SU-DHL-6 (cell line): ENCODE data around the gene NRF1.

ENCODE experiments used
- EZH2phosphoT487 ChIP-seq: fragments of 200-600 bp; sonication (generic), shearing (Covaris generic); conservative IDR thresholded peaks from 2 replicates; pipeline ENCODE4 v1.6.1; 2018; ENCODE audit warnings: mild to moderate bottlenecking, antibody characterized with exemption, low read length, moderate library complexity, mixed read lengths
- TF ChIP-seq, protein P1 (sequence below): fragments of 200-600 bp; sonication (generic); IDR thresholded peaks from one replicate; pipeline ENCODE4 v1.5.1; 2017; ENCODE audit warnings: antibody characterized with exemption, mild to moderate bottlenecking, low read length, moderate library complexity; ENCODE audit not compliant: insufficient read depth, poor library complexity, severe bottlenecking

GRCh38 chr7:129688503-129689222 is 77.1 kb downstream of the NRF1 start:
- TF ChIP-seq, protein P1, sequence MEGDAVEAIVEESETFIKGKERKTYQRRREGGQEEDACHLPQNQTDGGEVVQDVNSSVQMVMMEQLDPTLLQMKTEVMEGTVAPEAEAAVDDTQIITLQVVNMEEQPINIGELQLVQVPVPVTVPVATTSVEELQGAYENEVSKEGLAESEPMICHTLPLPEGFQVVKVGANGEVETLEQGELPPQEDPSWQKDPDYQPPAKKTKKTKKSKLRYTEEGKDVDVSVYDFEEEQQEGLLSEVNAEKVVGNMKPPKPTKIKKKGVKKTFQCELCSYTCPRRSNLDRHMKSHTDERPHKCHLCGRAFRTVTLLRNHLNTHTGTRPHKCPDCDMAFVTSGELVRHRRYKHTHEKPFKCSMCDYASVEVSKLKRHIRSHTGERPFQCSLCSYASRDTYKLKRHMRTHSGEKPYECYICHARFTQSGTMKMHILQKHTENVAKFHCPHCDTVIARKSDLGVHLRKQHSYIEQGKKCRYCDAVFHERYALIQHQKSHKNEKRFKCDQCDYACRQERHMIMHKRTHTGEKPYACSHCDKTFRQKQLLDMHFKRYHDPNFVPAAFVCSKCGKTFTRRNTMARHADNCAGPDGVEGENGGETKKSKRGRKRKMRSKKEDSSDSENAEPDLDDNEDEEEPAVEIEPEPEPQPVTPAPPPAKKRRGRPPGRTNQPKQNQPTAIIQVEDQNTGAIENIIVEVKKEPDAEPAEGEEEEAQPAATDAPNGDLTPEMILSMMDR = no peak
- no peak for TF ChIP-seq EZH2phosphoT487
